CD4-positive, alpha-beta T cell treated with Interleukin-4 for 4 hours (primary cell): ENCODE measurements around the gene C17orf50.

Experiments used
- DNase-seq: peaks from one replicate; pipeline ENCODE4 v3.0.0-alpha.2; 2020

The C17orf50 gene

GRCh38 chr17:35760587-35760986, at the start of gene C17orf50:
TSS of gene C17orf50 (plus strand) at chr17:35760887. CDS start at chr17:35760942, 55 bp downstream.
- no peak for DNase-seq

DNA sequence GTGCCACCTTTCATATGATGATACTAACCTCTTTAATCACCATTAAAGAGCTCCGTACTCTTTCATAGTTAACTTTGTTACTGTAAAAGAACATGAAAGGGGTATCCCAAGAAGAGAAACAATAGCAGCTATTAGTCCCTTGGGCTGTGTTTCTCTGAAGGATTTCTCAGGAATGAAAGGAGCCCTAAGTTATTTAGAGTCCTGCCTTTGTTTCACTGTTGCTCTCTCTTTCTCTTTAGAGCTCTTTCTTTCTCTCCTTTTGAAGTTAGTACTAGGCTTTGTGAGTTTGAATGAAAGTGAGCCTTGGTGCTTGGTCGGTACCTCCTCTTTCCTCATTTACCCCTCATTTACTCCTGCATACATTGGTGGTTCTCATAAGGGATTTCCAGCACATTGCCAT, 49.7 kb upstream of the C17orf50 start:
- no peak for DNase-seq

- DNase-seq, result no peak
These were observed 47.5 kb upstream of the C17orf50 start for GRCh38 chr17:35713069-35713728.

DNA sequence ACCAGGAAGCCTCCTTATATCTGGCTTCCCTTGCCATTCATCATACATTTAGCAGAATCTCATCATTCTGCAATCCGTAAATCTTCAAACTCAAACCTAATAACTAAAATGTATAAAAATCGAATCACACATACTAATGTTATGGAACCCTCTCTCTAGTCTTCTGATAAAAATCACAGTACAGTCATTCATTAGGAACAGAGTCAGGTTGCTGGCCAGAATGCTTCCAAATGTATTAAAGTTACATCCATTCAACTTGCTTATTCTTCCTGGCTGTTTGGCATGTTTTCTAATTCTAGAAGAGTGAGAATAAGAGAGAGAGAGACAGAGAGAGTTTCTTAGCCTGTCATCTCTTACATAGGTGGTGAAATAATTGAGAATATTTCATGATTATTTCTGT, 45.7 kb upstream of the C17orf50 start:
- DNase-seq, result no peak

GRCh38 chr17:35715416-35715815, 45.3 kb upstream of the C17orf50 start:
- no peak for DNase-seq

- DNase-seq, result no peak
These were observed 44.5 kb upstream of the C17orf50 start for GRCh38 chr17:35716173-35716572.

- DNase-seq, result no peak
These were observed 43.7 kb upstream of the C17orf50 start for GRCh38 chr17:35716897-35717465.

DNA sequence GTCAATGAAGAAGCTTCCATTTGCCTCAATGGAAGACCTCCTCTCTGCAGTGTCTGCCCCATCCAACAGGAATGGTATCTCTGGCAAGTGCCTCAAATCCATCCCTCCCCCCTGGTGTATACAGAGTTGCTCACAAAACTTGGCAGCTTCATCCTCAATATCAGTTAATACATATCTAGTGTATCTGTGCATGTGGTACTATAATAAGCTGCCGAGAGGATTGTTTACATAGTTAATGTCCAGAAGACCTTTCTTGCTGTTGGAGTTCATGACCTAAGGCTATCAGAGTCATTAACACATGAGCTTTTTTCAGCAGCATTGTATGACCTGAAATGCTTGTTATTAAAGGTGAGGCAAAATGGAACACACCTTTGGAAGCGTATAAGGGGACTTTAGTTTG, 43.2 kb upstream of the C17orf50 start:
- DNase-seq, result no peak

- DNase-seq, result no peak
These were observed 37.0 kb upstream of the C17orf50 start for GRCh38 chr17:35723735-35724134.

- DNase-seq, result no peak
These were observed 35.6 kb upstream of the C17orf50 start for GRCh38 chr17:35725058-35725457.

- no peak for DNase-seq
These were observed 34.9 kb upstream of the C17orf50 start for GRCh38 chr17:35725802-35726126.

GRCh38 chr17:35726127-35726952, 34.3 kb upstream of the C17orf50 start:
- no peak for DNase-seq

- DNase-seq, result no peak
These were observed 33.7 kb upstream of the C17orf50 start for GRCh38 chr17:35726953-35727460.

DNA sequence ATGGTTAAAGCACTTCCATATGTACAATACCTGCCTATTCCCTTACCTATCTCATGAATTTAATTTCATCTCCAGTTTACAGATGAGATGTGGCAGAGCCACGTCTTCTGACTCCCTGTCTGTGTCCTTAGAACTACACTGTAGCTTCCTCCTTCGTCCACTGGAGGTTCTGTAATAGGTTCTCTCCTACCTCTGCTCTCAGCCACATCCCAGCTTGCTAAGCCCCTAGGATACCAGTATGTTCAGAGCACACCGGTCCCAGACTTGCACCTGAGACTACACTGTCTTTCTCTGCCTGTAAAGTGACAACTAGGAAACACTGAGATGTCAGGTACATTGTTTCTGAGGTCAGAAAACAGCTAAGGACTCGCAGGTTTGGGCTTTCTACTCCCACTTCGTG, 33.1 kb upstream of the C17orf50 start:
- DNase-seq, result no peak

GRCh38 chr17:35728551-35728950, 32.1 kb upstream of the C17orf50 start:
- DNase-seq, result no peak

DNA sequence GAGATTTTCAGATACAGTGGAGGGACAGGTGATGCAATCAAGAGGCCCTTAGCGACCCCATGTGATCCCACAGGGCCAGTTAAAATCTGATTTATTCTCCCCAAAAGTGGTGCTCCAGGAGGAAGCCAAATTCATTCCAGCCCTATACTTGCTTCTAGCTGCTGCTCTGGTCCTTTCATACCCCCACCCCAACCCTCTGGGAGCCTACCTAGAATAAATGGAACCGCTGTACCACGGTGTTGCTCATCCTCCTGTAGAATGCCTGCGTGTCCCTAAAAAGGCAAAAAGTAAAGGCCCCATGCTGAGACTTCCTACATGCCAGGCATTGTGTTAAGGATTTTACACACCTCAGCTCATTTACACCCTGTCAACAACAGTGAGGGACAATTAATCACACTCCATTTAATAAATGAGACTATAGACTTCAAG, 31.3 kb upstream of the C17orf50 start:
- DNase-seq, result no peak

DNA sequence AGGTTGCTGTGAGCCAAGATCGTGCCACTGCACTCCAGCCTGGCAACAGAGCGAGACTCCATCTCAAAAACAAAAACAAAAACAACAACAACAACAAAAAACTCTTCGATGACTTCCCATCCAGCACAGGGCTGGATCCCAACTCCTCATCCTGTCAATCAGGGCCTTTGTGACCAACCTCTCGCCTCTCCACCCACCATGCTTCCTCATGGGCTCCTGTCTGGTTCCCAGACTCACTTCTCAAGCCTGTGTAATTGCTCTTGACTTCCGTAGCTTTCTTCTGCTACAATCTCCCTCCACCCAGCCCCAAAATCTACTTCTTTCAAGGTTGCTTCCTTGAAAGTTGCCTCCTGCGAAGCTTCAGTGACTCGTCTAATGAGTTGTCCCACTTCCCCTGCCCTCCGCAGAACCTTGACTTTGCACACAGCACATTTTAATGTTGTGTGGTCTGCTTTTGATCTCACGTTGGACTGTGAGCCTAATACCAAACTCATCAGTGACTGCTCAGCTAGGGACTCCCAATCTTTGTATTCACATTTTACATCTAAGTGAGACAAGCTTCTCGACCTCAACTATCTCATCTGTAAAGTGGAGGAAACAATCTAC, 30.2 kb upstream of the C17orf50 start:
- DNase-seq, result no peak

DNA sequence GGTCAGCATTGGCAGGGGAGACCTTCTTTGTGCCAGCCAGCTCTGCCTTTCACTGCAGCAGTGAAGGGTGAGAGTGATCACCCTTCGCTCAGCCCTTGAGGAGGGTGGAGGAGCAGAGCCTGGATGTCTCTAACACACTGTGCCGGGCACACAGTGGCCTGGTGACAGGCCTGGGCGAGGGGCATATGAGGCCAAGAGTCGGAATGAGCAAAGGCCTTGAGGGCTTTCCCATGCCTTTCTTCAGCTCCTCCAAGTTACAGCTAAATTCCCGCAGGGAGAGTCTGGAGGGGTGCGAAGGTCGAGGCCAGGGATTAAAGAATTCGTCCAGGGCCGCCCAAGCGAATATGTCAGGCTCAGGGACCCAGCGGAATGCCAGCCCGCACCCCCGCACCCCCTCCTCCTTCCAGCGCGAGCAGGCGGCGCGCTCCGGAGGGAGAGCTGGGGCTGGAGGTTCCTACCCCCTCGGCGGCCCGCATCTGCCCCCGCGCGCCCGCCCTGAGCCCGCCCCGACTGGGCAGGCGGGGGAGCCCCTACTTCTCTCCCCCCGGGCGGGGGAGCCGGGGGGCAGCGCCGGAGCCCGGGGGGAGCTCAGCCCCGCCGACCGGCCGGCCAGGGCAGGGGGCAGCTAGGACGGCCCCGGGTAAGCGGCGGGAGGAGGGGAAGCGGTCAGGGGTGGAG, 29.3 kb upstream of the C17orf50 start, which contains the start of gene RASL10B:
TSS of gene RASL10B (plus strand) at position 401 of the 678 bp plus-strand sequence. CDS start 3,546 bp downstream, outside the sequence.
- DNase-seq, result no peak

DNA sequence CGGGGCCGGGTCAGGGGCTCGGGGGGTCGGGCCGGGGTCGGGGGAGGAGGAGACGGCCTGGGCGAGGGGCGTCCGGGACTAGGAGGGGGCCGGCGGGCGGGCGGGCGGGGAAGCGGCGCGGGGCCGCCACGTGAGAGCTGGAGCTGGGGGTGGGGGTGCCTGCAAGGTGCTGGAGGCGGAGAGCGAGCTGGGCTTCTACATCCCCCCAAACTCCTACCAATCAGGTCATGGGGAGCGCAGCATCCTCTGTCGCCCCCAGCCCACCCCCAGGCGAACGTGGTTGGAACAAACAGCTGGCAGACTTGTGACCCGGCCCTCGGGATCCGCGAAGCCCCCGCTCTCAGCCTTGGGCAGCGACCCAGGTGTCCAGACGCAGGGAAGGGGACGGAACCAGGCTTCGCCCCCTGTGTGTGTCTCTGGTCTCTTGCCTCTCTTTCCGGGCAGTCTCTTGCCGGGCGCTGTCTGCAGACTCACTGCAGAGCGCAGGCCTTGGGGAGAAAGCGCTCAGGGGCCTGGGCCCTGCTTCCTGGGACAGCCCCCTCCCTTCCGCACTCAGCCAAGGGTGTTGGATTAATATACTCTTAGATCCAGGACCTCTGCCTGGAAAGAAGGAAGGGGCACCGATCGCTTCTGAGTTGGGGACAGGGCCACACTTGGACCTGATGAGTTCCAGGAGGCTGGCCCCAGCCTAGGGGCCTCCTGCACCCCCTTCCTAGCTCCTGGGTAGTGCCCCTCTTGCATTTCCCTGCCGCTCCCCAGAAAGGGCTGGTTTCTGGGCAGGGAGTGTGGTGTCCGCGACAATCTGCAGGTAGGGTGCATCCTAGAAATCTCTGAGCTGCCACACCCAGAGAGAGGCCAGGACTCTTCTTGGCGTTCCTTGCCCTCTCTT, 28.5 kb upstream of the C17orf50 start:
- DNase-seq, result no peak

DNA sequence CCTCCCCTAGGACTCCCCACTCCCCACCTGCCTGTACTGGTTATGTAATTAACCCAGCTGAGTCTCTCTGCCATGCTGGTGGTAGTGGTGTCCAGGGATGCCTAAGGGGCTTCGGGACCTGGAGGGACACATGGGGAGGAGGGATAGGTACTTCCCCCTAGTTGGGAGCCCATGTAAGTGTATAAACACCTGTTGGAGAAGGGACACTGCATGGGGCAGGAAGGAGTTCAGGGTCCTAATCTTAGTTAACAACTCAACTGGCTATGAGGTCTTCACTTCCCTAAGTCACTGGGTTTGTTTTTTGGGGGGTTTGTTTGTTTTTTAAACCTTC, 27.9 kb upstream of the C17orf50 start:
- no peak for DNase-seq

- no peak for DNase-seq
These were observed 27.3 kb upstream of the C17orf50 start for GRCh38 chr17:35733366-35733765.

DNA sequence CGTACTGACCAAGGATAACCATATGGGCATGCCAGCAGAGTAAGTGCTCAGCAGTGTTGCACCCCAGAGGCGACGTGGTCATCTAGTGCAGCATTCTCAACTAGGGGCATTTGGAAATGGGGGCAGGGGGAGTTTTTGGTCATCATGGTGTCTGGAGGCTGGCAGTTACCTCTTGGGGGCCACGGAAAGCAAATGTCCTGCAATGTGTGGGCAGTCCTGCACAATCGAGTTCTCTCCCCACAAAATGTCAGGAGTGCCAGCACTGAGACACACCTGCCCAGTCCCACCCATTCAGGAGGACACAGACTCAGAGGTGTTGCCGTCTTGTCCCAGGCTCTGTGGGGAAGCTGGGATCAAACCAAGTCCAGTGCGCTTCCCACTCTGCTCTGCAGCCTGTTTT, 26.3 kb upstream of the C17orf50 start:
- DNase-seq, result no peak
